Activated CD8-positive, alpha-beta memory T cell treated with anti-CD3 and anti-CD28 coated beads, Interleukin-2, amount 50 U/mL, for 24 hours (primary cell): ENCODE measurements around the gene PNKP.

Source experiments
- DNase-seq: peaks from one replicate; pipeline ENCODE4 v3.0.0-alpha.2; 2020; ENCODE audit errors: extremely low read depth

The PNKP gene

GRCh38 chr19:49866933-49867782 is at the start of gene PNKP:
TSS of gene PNKP (minus strand) at chr19:49867576. CDS start at chr19:49867204, 372 bp downstream.
- peak; percentile 79 for DNase-seq

GRCh38 chr19:49915271-49915670 is 47.9 kb upstream of the PNKP start:
- no peak for DNase-seq

- DNase-seq: no peak
Observed at GRCh38 chr19:49913720-49914119, 46.3 kb upstream of the PNKP start.

GRCh38 chr19:49912965-49913685 is 45.7 kb upstream of the PNKP start:
- no peak for DNase-seq

- no peak for DNase-seq
Observed at GRCh38 chr19:49911381-49912145, 44.2 kb upstream of the PNKP start.

- DNase-seq: no peak
Observed at GRCh38 chr19:49910179-49910578, 42.8 kb upstream of the PNKP start.

- no peak for DNase-seq
Observed at GRCh38 chr19:49908480-49909420, 41.4 kb upstream of the PNKP start.

GRCh38 chr19:49907745-49908446 is 40.5 kb upstream of the PNKP start:
- DNase-seq: no peak

GRCh38 chr19:49906879-49907564 is 39.6 kb upstream of the PNKP start:
- no peak for DNase-seq

- no peak for DNase-seq
Observed at GRCh38 chr19:49904136-49904535, 36.8 kb upstream of the PNKP start.

- DNase-seq: no peak
Observed at GRCh38 chr19:49896863-49897621, 29.7 kb upstream of the PNKP start, which contains the start of gene IL4I1. TSS of gene IL4I1 (minus strand) at chr19:49896887. CDS start at chr19:49896160, 727 bp downstream.

GRCh38 chr19:49895566-49896297 is 28.4 kb upstream of the PNKP start:
- no peak for DNase-seq

GRCh38 chr19:49894879-49895565 is 27.6 kb upstream of the PNKP start:
- DNase-seq: no peak

- no peak for DNase-seq
Observed at GRCh38 chr19:49894011-49894664, 26.8 kb upstream of the PNKP start.

- DNase-seq: no peak
Observed at GRCh38 chr19:49892716-49893115, 25.3 kb upstream of the PNKP start.

- no peak for DNase-seq
Observed at GRCh38 chr19:49891393-49891792, 24.0 kb upstream of the PNKP start.
